Measurements from ENCODE around the gene GLOD4.

The GLOD4 gene

DNA sequence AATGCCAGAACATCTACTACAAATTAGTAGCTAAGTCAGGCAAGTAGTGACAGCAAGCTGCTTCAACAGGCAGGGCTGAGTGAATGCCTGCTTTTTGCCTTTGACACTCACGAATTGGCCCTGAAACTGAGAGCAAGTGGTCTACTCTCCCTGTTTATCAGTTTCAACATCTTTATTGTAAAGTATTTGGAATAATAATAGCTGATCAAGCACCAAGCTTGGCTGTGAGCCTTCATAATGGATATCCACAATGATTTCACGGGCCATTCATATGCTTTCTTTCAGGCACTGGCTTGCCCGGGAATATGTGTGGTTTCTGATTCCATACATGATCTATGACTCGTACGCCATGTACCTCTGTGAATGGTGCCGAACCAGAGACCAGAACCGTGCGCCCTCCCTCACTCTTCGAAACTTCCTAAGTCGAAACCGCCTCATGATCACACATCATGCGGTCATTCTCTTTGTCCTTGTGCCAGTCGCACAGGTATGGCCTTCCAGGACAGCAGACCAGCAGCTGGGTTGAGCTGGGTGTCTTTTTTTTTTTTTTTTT, 44.4 kb downstream of the GLOD4 start:
- no peak for DNase-seq

GRCh38 chr17:733743-734142, 48.3 kb downstream of the GLOD4 start:
- DNase-seq = no peak

GRCh38 chr17:732902-733720, 49.0 kb downstream of the GLOD4 start:
- no peak for DNase-seq

- DNase-seq = peak; percentile 19
Measured at GRCh38 chr17:732067-732901, 49.8 kb downstream of the GLOD4 start, which contains the start of gene TLCD3A. Gene TLCD3A, plus strand, starts transcription at chr17:732596. Its CDS starts 52 bp downstream, at chr17:732648.

DNA sequence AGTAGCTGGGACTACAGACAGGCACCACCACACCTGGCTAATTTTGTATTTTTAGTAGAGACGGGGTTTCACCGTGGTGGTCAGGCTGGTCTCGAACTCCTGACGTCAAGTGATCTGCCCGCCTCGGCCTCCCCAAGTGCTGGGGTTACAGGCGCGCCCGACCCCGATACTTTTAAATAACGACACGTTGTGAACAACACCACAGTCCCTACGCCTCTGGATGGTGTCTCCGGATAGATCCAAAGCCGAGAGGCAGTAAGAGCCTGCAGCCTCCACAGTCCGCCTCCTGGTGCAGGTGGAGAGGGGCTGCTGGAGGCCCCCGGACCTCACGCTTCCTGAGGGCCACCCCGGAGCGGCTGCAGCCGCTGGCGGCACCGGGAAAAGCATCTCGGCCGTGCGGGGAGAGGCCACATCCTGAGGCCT, 50.4 kb downstream of the GLOD4 start:
- no peak for DNase-seq

GRCh38 chr17:728911-729310, 53.2 kb downstream of the GLOD4 start:
- no peak for DNase-seq

DNA sequence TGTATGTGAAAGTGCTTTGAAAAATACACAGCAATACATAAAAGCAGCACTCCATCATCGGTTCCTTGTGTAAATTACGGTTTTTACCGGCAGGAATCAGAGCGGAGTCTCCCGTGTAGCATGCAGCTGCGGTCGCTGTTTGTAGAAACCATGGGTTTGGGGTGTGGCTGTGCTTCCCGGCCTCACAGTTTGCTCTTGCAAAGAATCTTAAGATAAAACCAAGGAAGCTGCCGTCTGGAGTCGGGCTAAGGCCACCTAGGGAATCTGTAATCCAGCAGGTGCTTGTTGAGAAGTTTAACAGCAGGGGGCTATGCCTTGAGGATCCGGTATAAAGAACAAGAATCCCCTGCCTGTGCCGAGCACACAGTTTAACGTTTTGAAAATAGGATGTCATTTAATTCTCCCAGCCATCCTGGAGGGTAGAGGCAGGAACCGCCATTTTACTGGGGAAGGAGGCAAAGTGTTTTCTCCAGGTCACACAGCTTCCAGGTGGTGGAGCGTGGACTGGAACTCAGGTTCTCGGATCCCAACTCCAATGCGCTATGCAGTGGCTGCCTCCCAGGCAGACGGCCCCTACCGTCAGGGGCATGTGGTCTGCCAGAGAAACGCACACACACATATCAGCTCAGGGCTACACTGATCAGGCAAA, 55.7 kb downstream of the GLOD4 start:
- DNase-seq = no peak

DNA sequence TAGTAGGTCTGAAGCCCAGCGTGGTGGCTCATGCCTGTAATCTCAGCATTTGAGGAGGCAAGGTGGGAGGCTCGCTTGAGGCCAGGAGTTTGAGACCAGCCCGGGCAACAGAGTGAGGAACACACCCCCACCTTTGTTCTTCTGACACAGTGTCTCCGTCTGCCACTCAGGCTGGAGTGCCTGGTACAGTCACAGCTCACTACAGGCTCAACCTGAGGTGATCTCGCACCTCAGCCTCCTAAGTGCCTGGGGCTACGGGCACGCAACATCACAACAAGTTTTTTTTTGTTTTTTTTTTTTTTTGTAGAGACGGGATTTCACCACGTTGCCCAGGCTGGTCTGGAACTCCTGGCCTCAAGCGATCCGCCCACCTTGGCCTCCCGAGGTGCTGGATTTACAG, 56.3 kb downstream of the GLOD4 start:
- no peak for DNase-seq

DNA sequence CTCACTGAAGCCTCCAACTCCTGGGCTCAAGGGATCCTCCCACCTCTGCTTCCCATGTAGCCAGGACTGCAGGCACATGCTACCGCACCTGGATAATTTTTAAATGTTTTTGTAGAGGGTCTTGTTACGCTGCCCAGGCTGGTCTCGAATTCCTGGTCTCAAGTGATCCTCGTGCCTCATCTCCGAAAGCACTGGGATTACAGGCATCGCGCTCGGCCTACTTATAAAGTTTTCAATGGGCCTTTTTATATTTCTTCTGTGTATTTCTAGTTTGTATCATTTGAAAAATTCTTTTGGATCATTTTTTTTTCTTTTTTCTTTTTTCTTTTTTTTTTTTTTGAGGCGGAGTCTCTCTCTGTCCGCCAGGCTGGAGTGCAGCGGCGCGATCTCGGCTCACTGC, 57.0 kb downstream of the GLOD4 start:
- no peak for DNase-seq

DNA sequence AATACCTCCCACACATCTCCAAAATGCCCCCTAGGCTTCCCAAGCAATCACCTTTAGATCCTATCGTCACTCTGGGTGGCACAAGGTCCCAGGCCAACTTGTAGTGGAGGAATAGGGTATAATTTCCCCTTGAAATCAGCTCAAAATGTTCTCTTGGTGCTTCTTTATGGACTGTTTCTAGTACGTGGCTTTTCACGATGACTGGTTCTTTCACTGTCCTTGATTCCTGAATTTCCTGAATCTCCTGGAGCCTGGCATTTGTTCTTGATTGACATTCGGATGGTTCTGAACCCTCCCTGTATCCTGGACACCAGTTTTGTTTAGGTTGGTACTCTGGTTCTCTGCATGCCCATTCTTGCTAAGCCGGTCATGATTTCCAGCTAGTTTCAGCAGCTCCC, 60.5 kb downstream of the GLOD4 start:
- no peak for DNase-seq

DNA sequence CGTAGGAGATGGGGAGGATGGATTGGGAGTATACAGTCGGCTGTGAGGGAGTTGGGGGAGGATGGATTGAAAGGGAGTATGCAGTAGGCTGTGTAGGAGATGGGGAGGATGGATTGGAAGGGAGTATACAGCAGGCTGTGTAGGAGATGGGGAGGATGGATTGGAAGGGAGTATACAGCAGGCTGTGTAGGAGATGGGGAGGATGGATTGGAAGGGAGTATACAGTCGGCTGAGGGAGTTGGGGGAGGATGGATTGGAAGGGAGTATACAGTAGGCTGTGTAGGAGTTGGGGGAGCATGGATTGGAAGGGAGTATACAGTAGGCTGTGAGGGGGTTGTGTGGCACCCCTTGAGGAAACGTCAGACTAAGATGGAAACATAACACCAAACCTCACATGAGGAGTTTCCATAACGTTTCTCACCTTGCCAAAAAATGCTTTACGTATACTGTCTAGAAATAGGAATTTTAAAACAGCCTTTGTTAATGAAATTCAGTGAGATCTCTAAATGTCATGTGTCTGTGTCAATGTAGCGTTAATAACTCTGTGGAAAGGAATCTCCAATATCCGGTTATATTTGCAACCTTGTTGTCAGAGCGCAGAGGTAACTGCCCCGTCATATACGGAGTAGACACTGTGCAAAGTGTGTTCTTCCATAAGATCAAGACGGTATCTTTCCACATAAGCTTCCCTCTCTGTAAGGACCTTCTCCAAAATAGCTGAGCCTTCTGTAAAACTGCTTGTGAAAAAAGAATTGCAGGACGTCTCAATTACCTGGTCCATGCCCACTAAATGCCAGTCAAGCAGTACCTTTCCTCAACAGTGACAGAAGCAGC, 61.2 kb downstream of the GLOD4 start:
- DNase-seq = no peak

DNA sequence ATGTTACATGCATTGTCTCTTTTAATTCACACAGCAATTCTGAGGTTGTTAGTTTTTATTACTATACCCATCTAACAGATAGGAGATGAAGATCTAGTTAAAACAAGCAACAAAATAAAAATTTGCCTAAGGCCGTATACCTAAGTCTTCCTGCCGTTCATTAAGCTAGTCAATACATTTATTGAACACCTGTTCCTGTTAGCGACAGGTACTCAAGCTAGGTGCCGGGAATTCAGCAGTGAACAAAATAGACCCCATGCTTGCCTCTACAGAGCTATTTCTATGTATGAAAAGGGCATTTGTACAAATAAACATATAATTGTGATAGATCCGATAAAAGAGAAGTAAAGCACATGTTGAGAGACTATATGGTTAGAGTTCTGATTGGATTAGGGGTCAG, 64.0 kb downstream of the GLOD4 start:
- no peak for DNase-seq
